Panc1 (cell line): Measurements from ENCODE around the gene PIGS. TPM values are rescaled to one million over a fixed set of nuclear protein-coding genes. Genes with fewer than 3 reads are reported as not detected.

ENCODE experiments used
- ATAC-seq: fragments of 200-7000 bp; cut with Tn5 transposase; 2 replicates; pipeline ENCODE4 v1.9.1; 2020; ENCODE audit warnings: mild to moderate bottlenecking, moderate library complexity
- BruUV-seq: library from RNA; stranded (reverse); fragments of 400-500 nt; replicated peaks from 2 replicates; lab custom pipeline; 2021; lab: Mats Ljungman, UMichigan
- CTCF ChIA-PET: fragments of 300-600 bp; sonication (Branson Sonifier 250); formaldehyde crosslinking; loops from one replicate; lab custom pipeline; 2022; ENCODE audit warnings: antibody characterized with exemption; lab: Charles Lee
- POLR2A ChIA-PET: fragments of 300-600 bp; sonication (Branson Sonifier 250); formaldehyde crosslinking; loops from one replicate; lab custom pipeline; 2022; ENCODE audit warnings: antibody characterized with exemption; lab: Charles Lee
- DNase-seq: peaks from one replicate; pipeline ENCODE4 v3.0.0-alpha.2; 2010; ENCODE audit warnings: low read depth, low spot score
- H3K27ac ChIP-seq: 2 replicates; pipeline ENCODE4 v1.5.1; 2011; ENCODE audit warnings: mild to moderate bottlenecking, low read length, inconsistent platforms
- H3K27me3 ChIP-seq: fragments of 200-500 bp; sonication (Bioruptor generic); 2 replicates; pipeline ENCODE4 v1.6.0; 2014; ENCODE audit warnings: low read length, inconsistent platforms; ENCODE audit not compliant: control insufficient read depth, insufficient read depth
- H3K36me3 ChIP-seq: fragments of 200-500 bp; sonication (Bioruptor generic); 2 replicates; pipeline ENCODE4 v1.5.1; 2014; ENCODE audit warnings: inconsistent platforms, mild to moderate bottlenecking, low read length, moderate library complexity; ENCODE audit not compliant: control insufficient read depth, insufficient read depth
- H3K4me1 ChIP-seq: 2 replicates; pipeline ENCODE4 v1.5.1; 2011; ENCODE audit warnings: inconsistent platforms, mild to moderate bottlenecking, low read length, moderate library complexity; ENCODE audit not compliant: control insufficient read depth, insufficient read depth
- H3K4me3 ChIP-seq, 2 experiments: 2 replicates each; pipeline ENCODE4 v1.5.1; 2011 to 2012; ENCODE audit warnings: low read depth in 2 of 2, low read length in 2 of 2, mild to moderate bottlenecking in 2 of 2, inconsistent platforms in 1 of 2, moderate library complexity in 1 of 2
- H3K9me3 ChIP-seq: fragments of 200-500 bp; sonication (Bioruptor generic); 2 replicates; pipeline ENCODE4 v1.5.1; 2014; ENCODE audit warnings: low read depth, mild to moderate bottlenecking, inconsistent platforms, low read length, moderate library complexity; ENCODE audit not compliant: control insufficient read depth, insufficient read depth
- POLR2AphosphoS5 ChIP-seq: IDR thresholded peaks from 2 replicates; pipeline ENCODE4 v1.6.1; 2012; ENCODE audit warnings: mild to moderate bottlenecking, low read depth, low read length, moderate library complexity
- REST ChIP-seq, 2 experiments: IDR thresholded peaks; 2 replicates each; pipeline ENCODE4 v1.6.1; 2011 to 2012; ENCODE audit warnings: low read depth in 2 of 2, control low read depth in 1 of 2, low read length in 1 of 2, mild to moderate bottlenecking in 1 of 2, moderate library complexity in 1 of 2; ENCODE audit not compliant: insufficient read depth in 1 of 2
- SIN3A ChIP-seq: IDR thresholded peaks from 2 replicates; pipeline ENCODE4 v1.6.1; 2012; ENCODE audit warnings: low read depth, mild to moderate bottlenecking, low read length, moderate library complexity, borderline replicate concordance; ENCODE audit not compliant: insufficient read depth
- TCF7L2 ChIP-seq: IDR thresholded peaks from 2 replicates; pipeline ENCODE4 v1.6.1; 2011; ENCODE audit warnings: mild to moderate bottlenecking, low read depth, low read length, inconsistent platforms
- in situ Hi-C: cut with HindIII; loops from 2 replicates; pipeline ENCODE4 v1.10.0; 2016; ENCODE audit warnings: low sequenced_read_pairs, low pct_unique_long_range_greater_than_20kb
- intact Hi-C: fragments of 100-400 bp; cut with micrococcal nuclease; formaldehyde crosslinking; loops from one replicate; pipeline ENCODE4 v1.10.0; 2022; ENCODE audit not compliant: unreplicated experiment
- total RNA-seq: library from RNA; stranded (reverse); gene quantifications from one replicate; pipeline ENCODE4 v1.2.1, GENCODE V29; 2021; ENCODE audit not compliant: unreplicated experiment
- TF ChIP-seq, protein P1 (sequence below): fragments of 450-650 bp; IDR thresholded peaks from 2 replicates; pipeline ENCODE4 v1.5.1; 2017; ENCODE audit warnings: mild to moderate bottlenecking

The PIGS gene
- total RNA-seq, 1 experiment from 2014 or later: 78.8 TPM

GRCh38 chr17:28528327-28529012 lies 42.9 kb downstream of the PIGS start:
- no peaks in the 10 kb centered on the region; the same call in 1 of the 2 replicates for H3K27me3 ChIP-seq
- no peak for ATAC-seq
- POLR2A ChIA-PET: no interaction called here

GRCh38 chr17:28527859-28528258 lies 43.5 kb downstream of the PIGS start:
- intact Hi-C loops (no loop called here), in situ Hi-C loops (no loop called here)
- Histone ChIP-seq H3K27ac (no peak overlapping the region), H3K36me3 (no peaks in the 10 kb centered on the region), H3K27me3 (no peaks in the 10 kb centered on the region; the same call in 1 of the 2 replicates), H3K4me1 (no peaks in the 10 kb centered on the region), H3K4me3 (no peak overlapping the region), H3K9me3 (no peaks in the 10 kb centered on the region)
- CTCF ChIA-PET: interaction anchor here (0.5 kb wide), 1 partner anchor 46 kb away, joined by 3 read pairs; no protein-coding TSS in a partner anchor
- BruUV-seq: no TSS peak
- TF ChIP-seq SIN3A: no peak
- no peak for TF ChIP-seq REST (IDR thresholded peaks at IDR 0.05; ENCODE audit: insufficient read depth in 1 of 2, low read depth in 2 of 2, low read length in 1 of 2)
- TF ChIP-seq POLR2AphosphoS5: no peak
- TF ChIP-seq TCF7L2: no peak
- TF ChIP-seq, protein P1, sequence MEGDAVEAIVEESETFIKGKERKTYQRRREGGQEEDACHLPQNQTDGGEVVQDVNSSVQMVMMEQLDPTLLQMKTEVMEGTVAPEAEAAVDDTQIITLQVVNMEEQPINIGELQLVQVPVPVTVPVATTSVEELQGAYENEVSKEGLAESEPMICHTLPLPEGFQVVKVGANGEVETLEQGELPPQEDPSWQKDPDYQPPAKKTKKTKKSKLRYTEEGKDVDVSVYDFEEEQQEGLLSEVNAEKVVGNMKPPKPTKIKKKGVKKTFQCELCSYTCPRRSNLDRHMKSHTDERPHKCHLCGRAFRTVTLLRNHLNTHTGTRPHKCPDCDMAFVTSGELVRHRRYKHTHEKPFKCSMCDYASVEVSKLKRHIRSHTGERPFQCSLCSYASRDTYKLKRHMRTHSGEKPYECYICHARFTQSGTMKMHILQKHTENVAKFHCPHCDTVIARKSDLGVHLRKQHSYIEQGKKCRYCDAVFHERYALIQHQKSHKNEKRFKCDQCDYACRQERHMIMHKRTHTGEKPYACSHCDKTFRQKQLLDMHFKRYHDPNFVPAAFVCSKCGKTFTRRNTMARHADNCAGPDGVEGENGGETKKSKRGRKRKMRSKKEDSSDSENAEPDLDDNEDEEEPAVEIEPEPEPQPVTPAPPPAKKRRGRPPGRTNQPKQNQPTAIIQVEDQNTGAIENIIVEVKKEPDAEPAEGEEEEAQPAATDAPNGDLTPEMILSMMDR: no peak
- DNase-seq (no peak), ATAC-seq (no peak)
- POLR2A ChIA-PET: no interaction called here

More at GRCh38 chr17:28528327-28529012, 42.9 kb downstream of the PIGS start:
- H3K9me3 ChIP-seq: no peaks in the 10 kb centered on the region
- H3K27ac ChIP-seq: no peak overlapping the region
- intact Hi-C loops (no loop called here), in situ Hi-C loops (no loop called here)
- no peaks in the 10 kb centered on the region for H3K4me1 ChIP-seq
- H3K4me3 ChIP-seq: no peak overlapping the region
- BruUV-seq: no TSS peak
- TF ChIP-seq, protein P1: no peak
- TF ChIP-seq TCF7L2 (no peak), POLR2AphosphoS5 (no peak), SIN3A (no peak), REST (IDR thresholded peaks at IDR 0.05; ENCODE audit: insufficient read depth in 1 of 2, low read depth in 2 of 2, low read length in 1 of 2) (no peak)
- no peak for DNase-seq
- CTCF ChIA-PET: no interaction called here
- no peaks in the 10 kb centered on the region for H3K36me3 ChIP-seq
